ACC112 (cell line): ENCODE results near the gene SLC25A21.
"Not testable (repeated sequence)": the region's sequence is repeated elsewhere in the genome, so short reads cannot be mapped to it uniquely, and the experiment has no call there.

ENCODE experiments used
- H2AFZ ChIP-seq: fragments of 200-600 bp; sonication (generic); one replicate; pipeline ENCODE4 v1.6.0; 2017; ENCODE audit warnings: antibody characterized with exemption, low read length; ENCODE audit not compliant: unreplicated experiment
- H3K27ac ChIP-seq: fragments of 200-600 bp; sonication (generic); 2 replicates; pipeline ENCODE4 v1.5.1; 2014; ENCODE audit warnings: low read depth, mild to moderate bottlenecking, antibody characterized with exemption, low read length, moderate library complexity
- H3K27me3 ChIP-seq: fragments of 200-600 bp; sonication (generic); 2 replicates; pipeline ENCODE4 v1.6.1; 2014; ENCODE audit warnings: mild to moderate bottlenecking, antibody characterized with exemption, low read length, moderate library complexity, mixed read lengths; ENCODE audit not compliant: insufficient read depth
- H3K36me3 ChIP-seq: fragments of 200-600 bp; sonication (generic); 2 replicates; pipeline ENCODE4 v1.6.1; 2016; ENCODE audit warnings: mild to moderate bottlenecking, antibody characterized with exemption, low read length, moderate library complexity, mixed read lengths; ENCODE audit not compliant: insufficient read depth
- H3K4me1 ChIP-seq: fragments of 200-600 bp; sonication (generic); one replicate; pipeline ENCODE4 v1.6.1; 2016; ENCODE audit warnings: low read length, mixed read lengths; ENCODE audit not compliant: insufficient read depth, unreplicated experiment, control insufficient read depth
- H3K4me3 ChIP-seq: fragments of 200-600 bp; sonication (generic); 2 replicates; pipeline ENCODE4 v1.5.1; 2014; ENCODE audit warnings: mild to moderate bottlenecking, low read depth, low read length
- H3K79me2 ChIP-seq: fragments of 200-600 bp; sonication (generic); one replicate; pipeline ENCODE4 v1.6.0; 2016; ENCODE audit warnings: low read length; ENCODE audit not compliant: control insufficient read depth, unreplicated experiment, insufficient read depth

SLC25A21 gene

GRCh38 chr14:36720657-36721056, 451.7 kb downstream of the SLC25A21 start:
- H3K4me3 ChIP-seq, result no peak overlapping the region
- H2AFZ ChIP-seq, result no peak overlapping the region
- H3K79me2 ChIP-seq, result no peaks in the 10 kb centered on the region
- peaks cover 54% of the 10 kb centered on the region for H3K27me3 ChIP-seq
- no peak overlapping the region for H3K27ac ChIP-seq
- no peaks in the 10 kb centered on the region for H3K4me1 ChIP-seq
- no peaks in the 10 kb centered on the region for H3K36me3 ChIP-seq

- no peak overlapping the region for H3K27ac ChIP-seq
- no peaks in the 10 kb centered on the region for H3K79me2 ChIP-seq
- H3K36me3 ChIP-seq, result no peaks in the 10 kb centered on the region
- H3K4me3 ChIP-seq, result no peak overlapping the region
- no peaks in the 10 kb centered on the region for H3K4me1 ChIP-seq
- H2AFZ ChIP-seq, result no peak overlapping the region
- peaks cover 53% of the 10 kb centered on the region for H3K27me3 ChIP-seq
Observed at GRCh38 chr14:36719823-36720222, 452.6 kb downstream of the SLC25A21 start.

- peaks cover 54% of the 10 kb centered on the region for H3K27me3 ChIP-seq
- no peaks in the 10 kb centered on the region for H3K4me1 ChIP-seq
- no peaks in the 10 kb centered on the region for H3K36me3 ChIP-seq
- no peak overlapping the region for H2AFZ ChIP-seq
- no peaks in the 10 kb centered on the region for H3K79me2 ChIP-seq
- no peak overlapping the region for H3K4me3 ChIP-seq
- no peak overlapping the region for H3K27ac ChIP-seq
Observed at GRCh38 chr14:36718216-36718615, 454.2 kb downstream of the SLC25A21 start.

- no peaks in the 10 kb centered on the region for H3K4me1 ChIP-seq
- no peaks in the 10 kb centered on the region for H3K36me3 ChIP-seq
- H3K27ac ChIP-seq, result no peak overlapping the region
- H3K4me3 ChIP-seq, result no peak overlapping the region
- H2AFZ ChIP-seq, result no peak overlapping the region
- H3K79me2 ChIP-seq, result no peaks in the 10 kb centered on the region
- peaks cover 54% of the 10 kb centered on the region for H3K27me3 ChIP-seq
Observed at GRCh38 chr14:36717363-36717762, 455.0 kb downstream of the SLC25A21 start.

- H3K27me3 ChIP-seq, result peaks cover 55% of the 10 kb centered on the region
- H3K36me3 ChIP-seq, result no peaks in the 10 kb centered on the region
- no peak overlapping the region for H3K27ac ChIP-seq
Observed at GRCh38 chr14:36716614-36717184, 455.7 kb downstream of the SLC25A21 start.

GRCh38 chr14:36713960-36714703, 458.3 kb downstream of the SLC25A21 start:
- H3K4me1 ChIP-seq, result no peaks in the 10 kb centered on the region
- no peak overlapping the region for H3K4me3 ChIP-seq
- no peaks in the 10 kb centered on the region for H3K36me3 ChIP-seq
- H2AFZ ChIP-seq, result no peak overlapping the region
- no peaks in the 10 kb centered on the region for H3K79me2 ChIP-seq
- no peak overlapping the region for H3K27ac ChIP-seq
- H3K27me3 ChIP-seq, result peaks cover 41% of the 10 kb centered on the region

More at GRCh38 chr14:36716614-36717184, 455.7 kb downstream of the SLC25A21 start:
- no peak overlapping the region for H3K4me3 ChIP-seq
- H3K4me1 ChIP-seq, result no peaks in the 10 kb centered on the region
- H3K79me2 ChIP-seq, result no peaks in the 10 kb centered on the region
- H2AFZ ChIP-seq, result no peak overlapping the region

GRCh38 chr14:36707570-36707969, 464.8 kb downstream of the SLC25A21 start:
- Histone ChIP-seq H2AFZ (no peak overlapping the region), H3K36me3 (no peaks in the 10 kb centered on the region), H3K27me3 (peaks cover 44% of the 10 kb centered on the region), H3K27ac (no peak overlapping the region), H3K4me1 (no peaks in the 10 kb centered on the region), H3K4me3 (no peak overlapping the region), H3K79me2 (no peaks in the 10 kb centered on the region)

GRCh38 chr14:36702474-36702873, 469.9 kb downstream of the SLC25A21 start:
- Histone ChIP-seq H3K27me3 (peaks cover 55% of the 10 kb centered on the region), H3K27ac (no peak overlapping the region), H3K4me3 (no peak overlapping the region), H3K79me2 (no peaks in the 10 kb centered on the region), H2AFZ (no peak overlapping the region), H3K4me1 (no peaks in the 10 kb centered on the region), H3K36me3 (no peaks in the 10 kb centered on the region)

GRCh38 chr14:36701132-36701531, 471.3 kb downstream of the SLC25A21 start:
- Histone ChIP-seq H3K36me3 (no peaks in the 10 kb centered on the region), H3K4me3 (no peak overlapping the region), H3K27ac (no peak overlapping the region), H3K79me2 (no peaks in the 10 kb centered on the region), H3K27me3 (peaks cover 45% of the 10 kb centered on the region), H3K4me1 (no peaks in the 10 kb centered on the region), H2AFZ (no peak overlapping the region)

GRCh38 chr14:36700651-36701050, 471.8 kb downstream of the SLC25A21 start:
- no peaks in the 10 kb centered on the region for H3K79me2 ChIP-seq
- H3K36me3 ChIP-seq, result no peaks in the 10 kb centered on the region
- H3K4me1 ChIP-seq, result no peaks in the 10 kb centered on the region
- H3K27ac ChIP-seq, result no peak overlapping the region
- no peak overlapping the region for H3K4me3 ChIP-seq
- H2AFZ ChIP-seq, result no peak overlapping the region
- H3K27me3 ChIP-seq, result peaks cover 40% of the 10 kb centered on the region

GRCh38 chr14:36699420-36699819, 473.0 kb downstream of the SLC25A21 start:
- not testable (repeated sequence) for H2AFZ ChIP-seq, H3K4me1 ChIP-seq, H3K36me3 ChIP-seq, H3K79me2 ChIP-seq, H3K4me3 ChIP-seq, H3K27ac ChIP-seq
- peaks cover 40% of the 10 kb centered on the region for H3K27me3 ChIP-seq
